Skin of body (tissue), 2 donors: ENCODE results near the gene PRDM10. TPM values are rescaled to one million over a fixed set of nuclear protein-coding genes. Genes with fewer than 3 reads are reported as not detected.
"Not testable (repeated sequence)": the region's sequence is repeated elsewhere in the genome, so short reads cannot be mapped to it uniquely, and the experiment has no call there.

Experiments
- DNase-seq: peaks from one replicate; lab custom pipeline; 2025; lab: John Stamatoyannopoulos, UW
- total RNA-seq: library from RNA; depleted of rRNA; stranded (reverse); fragments of >200 nt; gene quantifications from one replicate; pipeline ENCODE4 v1.2.3, GENCODE V29; 2014

PRDM10 gene
- total RNA-seq: 5.7 TPM

DNA sequence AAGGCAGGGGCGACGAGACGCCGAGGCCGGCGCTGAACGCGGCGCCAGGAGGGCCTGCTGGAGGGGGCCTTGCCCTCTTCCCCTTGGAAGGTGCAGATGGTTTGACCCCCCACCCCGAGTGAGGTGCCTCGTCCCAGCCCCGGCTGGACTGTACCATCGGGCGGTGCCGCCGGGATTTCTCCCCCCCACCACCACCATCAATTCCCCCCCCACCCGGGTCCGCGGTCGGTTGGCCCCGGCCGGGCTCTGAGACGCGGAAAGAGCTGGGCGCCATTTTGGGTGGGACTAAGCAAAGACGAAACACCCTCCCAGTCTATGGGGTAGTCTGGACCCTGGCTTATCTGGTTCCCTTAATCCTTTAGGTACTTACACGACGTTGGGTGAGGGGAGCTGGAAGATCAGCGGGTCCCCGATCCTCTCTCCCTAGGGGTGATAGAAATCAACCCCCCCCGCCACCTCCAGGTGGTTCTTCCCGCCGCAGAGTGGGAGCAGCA, at the start of gene PRDM10:
Gene PRDM10, minus strand, starts transcription at position 484 of the 494 bp plus-strand sequence. CDS start 41,871 bp downstream, outside the sequence.
- DNase-seq: no peak

GRCh38 chr11:130051082-130051481, 48.4 kb upstream of the PRDM10 start:
- DNase-seq: no peak

DNA sequence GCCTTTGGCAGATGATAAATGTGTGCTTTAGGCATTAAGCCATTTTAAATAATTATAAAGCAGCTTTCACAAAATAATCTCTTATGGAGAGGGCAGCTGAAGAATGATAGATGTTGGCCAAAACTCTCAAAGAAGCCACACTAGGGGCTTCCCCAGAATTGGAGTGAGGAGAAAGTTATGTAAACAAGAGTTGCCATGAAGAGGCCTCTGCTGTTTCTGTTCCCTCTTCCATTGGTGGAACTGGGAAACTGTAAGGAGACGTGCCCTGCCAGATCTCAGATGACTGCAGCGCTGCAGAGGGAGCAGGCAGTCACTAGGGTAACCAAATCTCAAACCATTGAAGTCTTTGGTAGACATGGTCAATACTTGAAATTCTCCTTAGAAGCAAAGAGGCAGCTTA, 47.6 kb upstream of the PRDM10 start:
- DNase-seq: no peak

GRCh38 chr11:130049328-130049771, 46.7 kb upstream of the PRDM10 start:
- DNase-seq: no peak

DNA sequence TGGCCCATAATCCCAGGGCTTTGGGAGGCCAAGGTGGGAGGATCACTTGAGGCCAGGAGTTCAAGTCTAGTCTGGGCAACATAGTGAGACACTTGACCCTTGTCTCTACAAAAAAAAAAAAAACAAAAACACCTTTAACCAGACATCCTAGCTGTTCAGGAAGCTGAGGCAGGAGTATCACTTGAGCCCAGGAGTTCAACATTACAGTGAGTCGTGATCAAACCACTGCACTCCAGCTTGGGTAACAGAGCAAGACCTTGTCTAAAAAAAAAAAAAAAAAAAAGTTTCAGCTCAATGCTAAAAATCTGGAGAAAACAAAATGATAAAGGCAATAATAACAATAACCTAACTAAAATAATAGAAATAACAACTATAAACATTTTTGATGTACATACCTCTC, 44.5 kb upstream of the PRDM10 start:
- DNase-seq: no peak

GRCh38 chr11:130043575-130043974, 40.9 kb upstream of the PRDM10 start:
- no peak for DNase-seq

DNA sequence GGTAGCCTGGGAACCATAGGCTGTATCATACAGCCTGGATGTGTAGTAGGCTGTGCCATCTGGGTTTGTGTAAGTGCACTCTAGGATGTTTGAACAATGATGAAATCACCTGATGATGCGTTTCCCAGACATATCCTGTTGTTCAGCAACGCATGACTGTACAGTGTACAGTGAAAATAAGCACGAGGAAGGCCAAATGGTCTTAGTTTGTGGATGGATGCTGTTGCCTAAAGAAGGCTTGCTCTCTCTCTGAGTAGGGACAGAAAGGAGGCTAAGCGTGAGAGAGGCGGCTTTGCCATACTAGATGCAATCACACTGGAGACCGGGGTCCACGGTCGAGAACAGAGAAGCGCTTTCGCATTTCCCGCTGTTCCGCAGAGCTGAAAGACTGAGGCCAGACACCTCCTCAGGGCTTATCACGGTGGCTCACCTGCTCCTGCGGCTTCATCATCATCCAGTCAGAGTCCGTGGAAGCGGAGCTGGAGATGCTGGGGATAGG, 39.5 kb upstream of the PRDM10 start:
- DNase-seq: no peak

DNA sequence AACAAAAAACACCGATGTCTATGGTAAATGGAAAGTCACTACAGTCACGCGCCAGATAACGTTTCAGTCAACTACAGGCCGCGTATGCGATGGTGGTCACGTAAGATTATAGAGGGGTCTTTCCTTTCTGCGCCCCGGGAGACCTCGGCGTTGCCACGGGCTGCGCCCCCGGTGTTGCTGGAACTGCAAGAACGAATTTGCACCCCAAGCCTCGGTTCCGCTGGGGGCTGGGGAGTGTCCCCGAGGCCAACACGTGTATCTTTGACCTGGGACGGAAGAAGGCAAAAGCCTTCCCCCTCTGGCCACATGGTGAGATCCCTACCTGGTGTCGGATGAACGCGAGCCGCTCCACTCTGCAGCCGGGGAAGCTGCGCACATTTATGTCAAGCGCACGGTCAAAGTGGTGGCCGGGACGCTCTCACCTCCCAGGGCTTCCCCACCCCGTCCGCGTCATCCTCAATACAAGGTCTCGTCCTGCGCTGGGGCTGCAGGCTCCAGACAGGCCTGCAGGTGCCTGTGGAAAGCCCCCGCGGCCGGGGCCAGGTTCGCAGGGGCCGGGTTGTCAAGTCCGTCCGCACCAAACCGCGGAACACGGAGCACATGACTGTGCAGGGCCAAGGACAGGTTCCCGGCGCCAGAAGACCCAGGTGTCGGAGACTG, 37.8 kb upstream of the PRDM10 start:
- no peak for DNase-seq

- no peak for DNase-seq
Observed at GRCh38 chr11:130037881-130038585, 35.4 kb upstream of the PRDM10 start.

DNA sequence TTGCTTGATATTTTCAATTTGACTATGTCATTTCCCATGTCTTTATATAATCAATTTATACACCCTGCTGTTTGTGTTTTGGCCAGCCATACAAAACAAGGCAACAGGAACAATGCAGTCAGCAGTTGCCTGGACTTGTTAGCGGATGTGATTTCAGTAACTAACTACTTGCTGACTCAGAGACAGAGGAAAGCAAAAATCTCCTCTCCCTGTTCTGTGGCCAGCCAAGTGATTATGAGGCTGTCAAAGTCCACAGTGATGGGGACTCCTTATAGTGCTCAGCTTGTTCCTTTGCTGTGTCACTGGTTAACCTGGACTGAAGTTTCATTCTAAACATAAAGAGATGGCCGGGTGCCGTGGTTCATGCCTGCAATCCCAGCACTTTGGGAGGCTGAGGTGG, 34.4 kb upstream of the PRDM10 start:
- DNase-seq: no peak

DNA sequence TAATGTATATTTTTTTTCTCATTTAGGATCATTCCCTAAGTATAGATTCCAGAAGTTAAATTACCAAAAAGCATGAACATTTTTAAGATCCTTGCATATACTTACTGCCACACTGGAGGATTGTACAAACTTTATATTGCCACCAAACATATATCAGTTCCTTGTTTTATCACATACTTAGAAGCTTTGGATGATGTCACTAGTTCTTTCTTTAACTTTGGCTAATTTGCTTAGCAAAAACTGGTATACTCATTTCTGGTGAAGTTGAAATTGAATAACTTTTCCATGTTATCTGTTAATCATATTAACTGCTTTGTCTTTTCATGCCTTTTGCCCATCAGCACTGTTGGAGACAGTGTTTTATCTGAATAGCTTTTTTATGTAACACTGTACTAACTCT, 31.6 kb upstream of the PRDM10 start:
- DNase-seq: no peak

- no peak for DNase-seq
Observed at GRCh38 chr11:130032931-130033330, 30.3 kb upstream of the PRDM10 start.

DNA sequence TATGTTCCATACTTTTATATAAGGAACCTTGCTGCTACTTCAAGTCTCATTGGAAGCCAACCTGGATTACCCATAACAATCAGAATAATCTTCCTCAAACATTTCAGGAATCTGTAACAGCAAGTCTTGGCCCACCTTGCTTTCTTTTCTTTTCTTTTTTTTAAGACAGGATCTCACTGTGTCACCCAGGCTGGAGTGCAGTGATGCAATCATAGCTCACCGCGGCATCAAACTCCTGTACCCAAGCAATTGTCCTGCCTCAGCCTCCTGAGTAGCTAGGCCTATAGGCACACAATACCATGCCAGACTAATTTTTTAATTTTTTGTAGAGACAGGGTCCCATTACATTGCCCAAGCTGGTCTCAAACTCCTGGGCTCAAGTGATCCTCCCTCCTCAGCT, 29.3 kb upstream of the PRDM10 start:
- no peak for DNase-seq

- DNase-seq: no peak
Observed at GRCh38 chr11:130031056-130031455, 28.4 kb upstream of the PRDM10 start.

- DNase-seq: no peak
Observed at GRCh38 chr11:130029137-130029536, 26.5 kb upstream of the PRDM10 start.

- DNase-seq: no peak
Observed at GRCh38 chr11:130025371-130025770, 22.7 kb upstream of the PRDM10 start.

- DNase-seq: no peak
Observed at GRCh38 chr11:130024361-130024760, 21.7 kb upstream of the PRDM10 start.

DNA sequence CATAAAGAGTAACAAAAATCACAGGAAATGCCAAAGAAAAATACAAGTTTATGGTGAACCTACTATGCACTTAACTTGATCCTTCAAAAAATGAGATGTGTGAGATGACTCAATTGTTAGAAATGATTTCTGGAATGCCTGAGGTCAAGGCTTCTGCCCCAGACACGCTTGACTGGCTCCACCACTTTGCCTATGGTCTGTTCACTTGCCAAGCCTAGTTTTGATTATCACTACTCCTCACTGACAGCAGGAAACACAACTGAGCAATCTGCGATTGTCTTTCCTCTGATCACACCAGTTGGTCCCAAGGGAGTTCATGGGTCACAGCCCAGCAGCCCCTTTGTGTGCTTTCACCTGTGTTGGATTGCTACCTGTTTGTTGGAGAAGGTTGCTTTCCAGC, 20.6 kb upstream of the PRDM10 start:
- no peak for DNase-seq

DNA sequence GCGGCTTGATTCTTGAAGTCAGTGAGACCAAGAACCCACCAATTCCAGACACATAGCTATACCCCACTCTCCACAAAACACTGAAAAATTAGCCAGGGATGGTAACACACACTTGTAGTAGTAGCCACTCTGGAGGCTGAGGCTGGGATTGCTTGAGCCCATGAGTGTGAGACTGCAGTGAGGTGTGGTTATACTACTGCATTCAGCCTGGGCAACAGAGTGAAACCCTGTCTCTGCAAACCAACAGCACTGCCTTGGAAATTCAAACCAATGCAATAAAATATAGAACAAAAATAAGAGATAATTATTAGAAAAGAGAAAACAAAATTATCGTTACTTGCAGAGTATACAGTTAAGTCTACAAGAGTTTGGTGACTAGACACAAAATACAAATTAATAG, 20.2 kb upstream of the PRDM10 start:
- DNase-seq: no peak

DNA sequence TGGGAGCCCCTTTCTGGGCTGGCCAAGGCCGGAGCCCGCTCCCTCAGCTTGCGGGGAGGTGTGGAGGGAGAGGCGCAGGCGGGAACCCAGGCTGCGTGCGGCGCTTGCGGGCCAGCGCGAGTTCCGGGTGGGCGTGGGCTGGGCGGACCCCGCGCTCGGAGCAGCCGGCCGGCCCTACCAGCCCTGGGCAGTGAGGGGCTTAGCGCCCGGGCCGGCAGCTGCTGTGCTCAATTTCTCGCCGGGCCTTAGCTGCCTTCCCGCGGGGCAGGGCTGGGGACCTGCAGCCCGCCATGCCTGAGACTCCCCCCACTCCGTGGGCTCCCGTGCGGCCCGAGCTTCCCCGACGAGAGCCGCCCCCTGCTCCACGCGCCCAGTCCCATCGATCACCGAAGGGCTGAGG, 19.0 kb upstream of the PRDM10 start:
- DNase-seq: not testable (repeated sequence)

- no peak for DNase-seq
Observed at GRCh38 chr11:130020323-130020722, 17.7 kb upstream of the PRDM10 start.

DNA sequence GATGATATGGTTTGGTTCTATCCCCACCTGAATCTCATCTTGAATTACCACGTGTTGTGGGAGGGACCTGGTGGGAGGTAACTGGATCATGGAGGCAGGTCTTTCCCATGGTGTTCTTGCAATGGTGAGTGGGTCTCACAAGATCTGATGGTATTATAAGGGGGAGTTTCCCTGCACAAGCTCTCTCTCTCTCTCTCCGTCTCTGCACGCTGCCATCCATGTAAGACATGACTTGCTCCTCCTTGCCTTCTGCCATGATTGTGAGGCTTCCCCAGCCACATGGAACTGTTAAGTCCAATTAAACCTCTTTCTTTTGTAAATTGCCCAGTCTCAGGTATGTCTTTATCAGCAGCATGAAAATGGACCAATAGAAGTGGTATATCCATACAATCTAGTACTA, 13.2 kb upstream of the PRDM10 start:
- not testable (repeated sequence) for DNase-seq

DNA sequence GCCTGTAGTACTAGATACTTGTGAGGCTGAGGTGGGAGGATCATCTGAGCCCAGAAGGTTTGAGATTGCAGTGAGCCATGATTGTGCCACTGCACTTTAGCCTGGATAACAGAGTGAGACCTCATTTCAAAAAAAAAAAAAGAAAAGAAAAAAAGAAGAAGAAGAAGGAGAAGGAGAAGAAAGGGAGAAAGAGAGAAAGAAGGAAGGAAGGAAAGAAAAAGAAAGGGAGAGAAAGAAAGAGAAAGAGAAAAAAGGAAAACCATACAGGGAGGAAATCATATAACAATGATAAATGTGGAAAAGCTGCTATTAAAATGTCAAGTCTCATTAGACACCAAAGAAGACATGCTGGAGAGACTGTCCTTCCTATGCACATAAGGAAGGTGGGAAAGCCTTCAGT, 5.7 kb upstream of the PRDM10 start:
- DNase-seq: no peak
